ENCODE measurements around the gene PRKD1. TPM values are rescaled to one million over a fixed set of nuclear protein-coding genes. Genes with fewer than 3 reads are reported as not detected.
A peak's percentile ranks its signal among the peaks of the same experiment; 100 is the strongest.

PRKD1 gene
- total RNA-seq, 4 donors from 2014 or later, result 3.0 to 5.4 (median 3.6) TPM

- TF ChIP-seq POLR2AphosphoS5 (IDR thresholded peaks at IDR 0.05), result no peak
- TF ChIP-seq POLR2A (IDR thresholded peaks at IDR 0.05), result no peak
- TF ChIP-seq EP300 (IDR thresholded peaks at IDR 0.05), result no peak
- TF ChIP-seq CTCF (IDR thresholded peaks at IDR 0.05), result no peak
- Histone ChIP-seq H3K4me3 (no peak overlapping the region), H3K27ac (no peak overlapping the region), H3K36me3 (no peaks in the 10 kb centered on the region), H3K4me1 (peaks cover 17% of the 10 kb centered on the region), H3K9me3 (no peaks in the 10 kb centered on the region), H3K27me3 (no peaks in the 10 kb centered on the region)
- DNase-seq (ENCODE audit: low spot score in 2 of 2), result no peak
- 63% methylated on average over 1 of the region's 1 CpG for WGBS
Observed at GRCh38 chr14:29668201-29668600, 259.4 kb downstream of the PRKD1 start.

GRCh38 chr14:29664515-29664914, 263.1 kb downstream of the PRKD1 start:
- Histone ChIP-seq H3K36me3 (no peaks in the 10 kb centered on the region), H3K9me3 (no peaks in the 10 kb centered on the region), H3K27me3 (no peaks in the 10 kb centered on the region), H3K4me3 (no peak overlapping the region), H3K4me1 (peaks cover 17% of the 10 kb centered on the region), H3K27ac (peak overlapping the region; percentile 53)
- TF ChIP-seq POLR2AphosphoS5 (IDR thresholded peaks at IDR 0.05) (no peak), POLR2A (IDR thresholded peaks at IDR 0.05) (no peak), CTCF (IDR thresholded peaks at IDR 0.05) (no peak), EP300 (IDR thresholded peaks at IDR 0.05) (no peak)
- DNase-seq (ENCODE audit: low spot score in 2 of 2), result no peak
- WGBS, result 75% methylated on average over 5 of the region's 5 CpGs

GRCh38 chr14:29663281-29663801, 264.3 kb downstream of the PRKD1 start:
- no peaks in the 10 kb centered on the region for H3K36me3 ChIP-seq
- H3K27ac ChIP-seq, result peak overlapping the region; percentile 70
- H3K27me3 ChIP-seq, result no peaks in the 10 kb centered on the region
- H3K9me3 ChIP-seq, result no peaks in the 10 kb centered on the region
- 63% methylated on average over 7 of the region's 7 CpGs for WGBS
- H3K4me3 ChIP-seq, result no peak overlapping the region
- peak in 2 of 3 donors; percentile 53 to 71 for TF ChIP-seq POLR2AphosphoS5 (IDR thresholded peaks at IDR 0.05)
- TF ChIP-seq CTCF (IDR thresholded peaks at IDR 0.05), result no peak
- peaks cover 15% of the 10 kb centered on the region for H3K4me1 ChIP-seq
- DNase-seq (ENCODE audit: low spot score in 2 of 2), result no peak

- 38% methylated on average over 4 of the region's 4 CpGs for WGBS
- Histone ChIP-seq H3K36me3 (no peaks in the 10 kb centered on the region), H3K9me3 (no peaks in the 10 kb centered on the region), H3K27me3 (no peaks in the 10 kb centered on the region), H3K4me1 (no peaks in the 10 kb centered on the region), H3K4me3 (no peak overlapping the region), H3K27ac (peak overlapping the region; percentile 40)
- no peak for DNase-seq (ENCODE audit: low spot score in 2 of 2)
- no peak for TF ChIP-seq CTCF (IDR thresholded peaks at IDR 0.05)
- TF ChIP-seq POLR2A (IDR thresholded peaks at IDR 0.05), result no peak
- TF ChIP-seq EP300 (IDR thresholded peaks at IDR 0.05), result no peak
- TF ChIP-seq POLR2AphosphoS5 (IDR thresholded peaks at IDR 0.05), result no peak
Observed at GRCh38 chr14:29654901-29655550, 272.6 kb downstream of the PRKD1 start.

GRCh38 chr14:29653303-29653702, 274.3 kb downstream of the PRKD1 start:
- H3K4me3 ChIP-seq, result no peak overlapping the region
- H3K27ac ChIP-seq, result no peak overlapping the region
- TF ChIP-seq EP300 (IDR thresholded peaks at IDR 0.05) (no peak), POLR2A (IDR thresholded peaks at IDR 0.05) (no peak), CTCF (IDR thresholded peaks at IDR 0.05) (no peak), POLR2AphosphoS5 (IDR thresholded peaks at IDR 0.05) (no peak)
- no peak for DNase-seq (ENCODE audit: low spot score in 2 of 2)
- H3K27me3 ChIP-seq, result no peaks in the 10 kb centered on the region
- H3K4me1 ChIP-seq, result no peaks in the 10 kb centered on the region
- H3K36me3 ChIP-seq, result no peaks in the 10 kb centered on the region
- H3K9me3 ChIP-seq, result peaks cover 7% of the 10 kb centered on the region
